Renal cortical epithelial cell (primary cell): ENCODE measurements around the gene PDE4B. TPM values are rescaled to one million over a fixed set of nuclear protein-coding genes. Genes with fewer than 3 reads are reported as not detected.

Source experiments
- DNase-seq: peaks from one replicate; pipeline ENCODE4 v3.0.0-alpha.2; 2011; ENCODE audit warnings: low read depth
- total RNA-seq: library from RNA; depleted of rRNA; stranded (reverse); fragments of >200 nt; gene quantifications from 2 replicates; pipeline ENCODE4 v1.2.3, GENCODE V29; 2014

PDE4B gene
- total RNA-seq, 1 donor from 2014 or later, result 0.70 TPM

DNA sequence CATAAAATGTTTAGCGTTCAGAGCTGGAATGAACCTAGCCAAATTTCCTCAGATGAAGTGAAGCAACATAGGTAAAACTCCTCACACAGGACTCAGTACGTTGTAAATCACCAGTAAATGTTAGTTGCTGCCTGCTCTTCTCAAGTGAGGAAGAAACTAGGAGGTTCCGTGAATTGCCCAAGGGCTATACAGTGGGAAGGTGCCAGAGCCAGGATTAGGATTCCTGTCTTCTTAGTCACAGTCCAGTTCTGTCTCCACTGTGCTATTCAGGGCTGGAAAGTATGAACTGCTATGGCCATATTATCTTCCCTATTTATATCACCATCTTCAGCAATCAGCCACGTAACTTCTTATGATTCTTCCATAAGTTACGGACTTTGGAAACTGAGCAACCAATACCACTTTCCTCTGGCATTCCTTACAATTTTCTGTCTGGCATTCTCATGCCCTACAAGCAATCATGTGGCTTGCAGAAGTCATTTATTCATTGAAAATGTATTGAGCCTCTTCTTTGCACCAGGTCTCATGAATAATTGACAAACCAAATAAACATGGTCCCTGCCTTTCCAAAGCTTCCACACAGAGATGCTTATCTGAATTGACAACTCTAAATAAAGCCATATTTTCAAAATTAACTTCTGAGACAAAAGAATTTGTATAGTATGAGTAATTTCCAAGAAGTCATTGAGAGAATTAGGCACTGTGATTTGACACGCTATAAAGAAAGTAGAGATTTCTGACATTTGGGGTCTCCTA lies 469.7 kb downstream of the PDE4B start:
- DNase-seq, result peak; percentile 77

DNA sequence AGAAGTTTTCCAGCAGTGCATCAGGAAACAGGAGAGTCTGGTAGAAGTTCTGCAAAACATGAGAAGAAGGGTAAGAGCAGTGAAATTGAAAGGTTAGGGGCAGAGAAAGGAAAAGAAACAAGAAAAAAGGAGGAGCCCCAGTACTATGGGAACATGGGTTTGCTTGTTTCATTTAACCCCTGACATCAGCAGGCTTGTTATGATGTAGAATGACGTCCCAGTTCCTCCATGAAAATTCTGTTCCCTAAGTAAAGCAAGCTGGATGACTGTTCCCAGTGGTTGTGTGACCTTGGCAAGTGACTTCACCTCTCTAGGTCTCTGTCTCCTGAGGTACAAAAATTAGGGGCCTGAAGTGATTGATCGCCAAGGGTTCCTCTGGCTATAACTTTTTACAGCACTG lies 472.6 kb downstream of the PDE4B start:
- DNase-seq, result no peak

DNA sequence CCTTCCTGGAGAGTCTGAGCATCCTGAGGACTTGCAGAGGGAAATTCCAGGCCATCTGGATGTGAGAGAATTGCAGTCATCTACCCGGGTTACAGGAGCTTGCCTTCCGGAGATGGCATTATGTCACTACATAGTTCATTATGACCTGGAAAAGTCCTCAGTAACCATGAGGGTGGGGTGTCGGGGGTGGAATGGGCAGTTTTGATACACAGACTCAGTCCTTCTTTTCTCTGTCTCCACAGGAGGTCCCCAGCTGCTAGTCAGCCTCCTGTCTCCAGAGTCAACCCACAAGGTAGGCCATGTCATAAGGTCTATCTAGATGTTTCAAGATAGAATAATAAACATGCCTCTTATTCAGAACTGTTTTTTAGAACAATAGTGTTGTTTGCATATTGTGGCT lies 473.1 kb downstream of the PDE4B start:
- DNase-seq, result no peak

DNA sequence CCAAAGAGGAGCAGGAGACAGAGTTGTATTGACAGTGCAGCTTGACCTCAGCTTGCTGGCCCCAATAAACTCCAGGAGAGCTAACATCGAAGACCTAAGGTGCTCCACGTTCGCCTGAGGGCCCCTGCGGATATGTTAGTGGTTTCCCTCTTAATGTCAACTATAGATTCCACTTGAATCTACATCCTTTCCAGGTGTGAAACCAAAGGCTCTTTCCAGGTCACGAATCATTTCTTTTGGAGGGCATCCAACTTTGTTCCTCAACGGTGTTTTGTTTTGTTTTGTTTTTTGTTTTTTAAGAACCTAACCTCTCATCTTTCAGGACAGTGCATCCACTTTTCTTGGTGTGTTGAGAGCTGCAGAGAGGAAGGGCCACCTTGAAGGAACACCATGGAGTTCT lies 473.7 kb downstream of the PDE4B start:
- no peak for DNase-seq

DNA sequence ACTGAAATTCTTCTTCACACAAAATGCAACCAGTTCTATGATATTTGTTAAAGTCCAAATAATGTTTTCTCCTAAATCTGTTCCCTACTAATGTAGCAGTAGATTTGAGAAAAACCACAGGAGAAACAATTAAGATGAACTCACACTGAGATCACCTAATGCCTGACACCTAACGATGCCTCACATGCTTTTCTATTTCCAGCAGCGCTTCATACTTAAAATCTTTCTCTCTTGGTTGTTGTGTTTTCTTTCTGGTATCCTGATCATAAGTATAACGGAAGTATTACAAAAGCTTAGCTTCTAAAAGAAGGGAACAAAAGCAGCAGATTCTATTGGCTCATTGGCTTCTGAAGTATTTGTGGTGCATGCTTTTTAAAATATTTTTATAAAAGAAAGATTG lies 474.1 kb downstream of the PDE4B start:
- DNase-seq, result no peak

DNA sequence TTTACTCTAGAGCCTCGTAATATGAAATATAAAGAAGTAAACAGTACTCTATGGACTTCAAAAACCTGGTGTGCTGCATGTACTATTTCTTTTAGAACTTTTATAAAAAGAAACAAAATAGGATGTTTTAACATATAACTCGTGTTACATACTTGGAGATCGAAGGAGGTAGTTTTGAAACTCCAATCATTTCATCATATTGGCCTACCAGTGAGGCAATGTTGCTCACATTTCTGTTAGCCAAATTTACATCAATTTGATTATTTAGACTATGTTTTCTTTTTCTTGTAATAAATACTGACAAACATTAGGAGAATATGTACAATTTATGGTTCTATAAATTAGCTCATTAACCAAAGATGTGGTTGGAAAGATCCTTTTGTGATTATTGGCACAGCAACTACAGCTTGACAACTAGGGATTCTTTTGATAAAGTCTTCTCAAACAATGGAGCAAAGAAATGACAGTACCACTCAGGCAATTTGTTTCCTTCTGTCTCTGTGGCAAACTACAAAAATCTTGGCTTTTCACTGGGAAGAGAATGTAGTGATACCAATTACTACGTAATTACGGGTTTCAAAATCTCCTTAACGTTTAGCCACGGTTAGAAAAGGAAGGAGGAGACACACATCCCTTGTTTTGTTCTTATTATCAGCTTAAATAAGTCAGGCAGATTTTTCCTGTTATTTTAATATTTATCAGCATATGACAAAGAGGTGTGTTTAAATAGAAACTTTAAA lies 474.7 kb downstream of the PDE4B start:
- no peak for DNase-seq

DNA sequence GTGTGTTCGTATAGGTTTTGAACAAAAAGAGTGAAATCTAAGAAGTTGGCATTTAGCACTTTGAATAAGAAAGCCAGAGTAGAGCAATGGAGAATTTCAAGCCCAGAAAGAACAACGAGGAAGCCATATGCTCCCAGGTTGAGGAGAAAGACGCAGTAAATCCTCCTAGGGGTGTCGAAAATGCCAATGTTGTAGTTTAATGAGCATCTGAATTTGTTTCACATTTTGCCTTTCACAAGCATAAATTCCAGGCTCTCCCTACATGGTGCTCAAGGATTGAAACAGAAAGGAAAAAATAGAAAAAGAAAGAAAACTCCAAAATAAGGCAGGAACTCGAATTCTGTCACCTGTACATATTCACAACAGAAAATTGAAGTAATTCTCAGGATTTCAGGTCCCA lies 476.5 kb downstream of the PDE4B start:
- no peak for DNase-seq

DNA sequence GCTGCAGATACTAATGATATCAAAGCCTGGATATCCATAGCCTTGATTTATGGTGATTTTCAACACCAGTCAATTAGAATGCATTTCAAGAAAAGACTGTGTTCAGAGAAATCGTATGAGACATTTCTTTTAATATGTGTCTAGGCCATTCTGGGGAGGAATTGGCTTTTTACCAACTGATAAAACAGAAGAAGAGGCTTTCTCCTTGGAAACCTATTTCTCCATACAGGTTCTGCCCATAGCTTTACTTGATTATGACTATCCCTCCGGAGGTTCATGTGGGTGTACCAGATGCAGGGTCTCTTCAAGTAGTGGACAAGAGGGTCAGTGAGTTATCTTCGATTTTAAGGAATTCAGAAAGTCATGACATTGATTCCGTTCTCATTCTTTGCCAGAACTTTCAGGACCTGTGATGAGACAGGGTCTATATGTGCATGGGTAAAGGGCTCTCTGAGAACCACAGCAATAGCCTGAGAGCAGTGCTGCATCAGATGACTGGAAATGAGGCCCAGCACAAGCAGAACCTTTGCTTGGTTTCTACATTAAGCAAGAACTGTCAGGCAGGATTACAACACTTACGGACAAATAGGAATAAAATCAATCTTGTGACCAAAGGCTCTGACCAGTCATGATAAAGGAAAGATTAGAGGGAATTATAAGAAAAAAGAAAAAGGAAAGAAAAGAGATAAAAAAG lies 477.6 kb downstream of the PDE4B start:
- DNase-seq, result no peak

DNA sequence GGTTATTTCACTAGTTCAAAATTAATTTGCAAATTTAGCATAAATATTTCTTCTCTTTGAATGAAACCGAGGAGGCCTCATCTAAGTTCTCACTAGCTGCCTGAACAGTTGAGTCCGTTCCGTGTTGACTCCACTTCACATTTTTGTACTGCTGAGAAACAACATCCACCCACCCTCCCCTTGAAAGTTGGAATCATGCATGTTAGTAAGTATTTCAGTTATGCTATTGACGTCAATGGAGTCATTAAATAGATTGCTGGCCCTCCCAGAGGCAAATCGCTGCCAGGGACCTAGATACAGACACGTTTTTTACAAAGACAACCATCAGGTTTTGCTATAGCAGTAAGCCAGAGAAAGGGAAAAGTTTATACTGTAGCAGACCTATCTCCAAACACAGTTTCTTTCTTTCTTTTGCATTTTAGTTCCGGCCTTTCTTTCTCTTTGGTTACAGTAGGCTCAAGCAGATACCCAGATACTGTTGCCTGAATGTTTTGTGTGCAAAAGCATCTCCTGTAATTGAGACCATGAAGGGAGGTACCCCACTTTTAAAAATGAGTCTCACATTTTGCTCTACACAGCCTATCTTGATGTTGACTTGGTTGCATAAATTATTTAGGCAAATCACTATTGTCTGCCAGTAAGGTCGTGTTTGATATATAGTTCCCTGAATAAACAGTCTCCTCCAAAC lies 478.7 kb downstream of the PDE4B start:
- DNase-seq, result peak; percentile 92

DNA sequence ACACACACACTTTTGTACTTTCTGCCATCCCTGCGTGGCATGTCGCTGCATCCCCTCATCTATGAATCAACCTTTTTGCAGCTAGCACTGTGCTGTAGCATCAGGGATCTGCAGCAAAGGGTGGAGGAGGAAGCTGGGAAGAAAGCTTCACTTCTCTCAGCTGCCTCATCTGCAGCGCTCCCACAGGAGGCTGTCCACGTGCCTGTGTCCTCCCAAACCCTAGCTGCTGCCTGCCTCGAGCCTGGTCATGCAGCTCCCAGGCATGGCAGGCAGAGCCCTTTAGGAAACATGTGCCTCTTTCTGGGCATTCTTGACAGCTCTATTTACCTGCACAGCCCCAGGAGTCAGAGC lies 479.2 kb downstream of the PDE4B start:
- peak; percentile 29 for DNase-seq

DNA sequence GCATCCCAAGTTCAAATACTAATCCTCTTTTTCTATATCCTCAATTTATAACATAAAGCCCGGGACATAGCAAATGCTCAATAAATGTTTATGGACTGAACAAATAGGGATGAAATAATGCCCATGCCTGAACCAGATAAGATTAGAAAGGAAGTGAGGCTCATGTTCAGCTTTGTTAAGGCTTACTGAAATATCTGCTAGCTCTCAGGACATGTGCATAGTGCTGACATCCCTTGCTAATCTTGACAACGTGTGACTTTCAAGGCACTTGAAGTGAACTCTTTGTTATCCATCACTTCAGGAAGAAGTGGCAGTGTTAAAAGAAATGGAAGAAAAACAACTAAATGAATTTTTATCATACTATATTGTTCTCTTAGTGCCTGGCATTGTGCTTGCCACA lies 481.0 kb downstream of the PDE4B start:
- no peak for DNase-seq

DNA sequence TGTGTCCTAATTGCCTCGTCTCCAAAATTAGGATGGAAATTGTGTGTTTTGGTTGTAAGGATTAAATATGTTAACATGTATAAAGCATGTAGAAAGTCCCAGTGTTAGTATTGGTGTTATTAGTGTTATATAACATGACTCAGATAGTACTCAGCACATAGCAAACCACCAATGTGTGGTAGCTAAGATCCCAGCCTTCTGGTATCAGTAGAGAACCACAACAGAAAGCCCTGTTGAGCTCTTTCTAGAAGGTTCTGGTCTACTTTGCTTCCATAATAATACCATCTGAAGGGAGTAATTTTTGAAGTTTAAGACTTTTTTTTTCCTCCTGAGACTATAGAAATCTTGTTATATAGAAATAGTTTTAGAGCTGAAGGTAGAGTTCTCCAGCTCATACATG lies 481.9 kb downstream of the PDE4B start:
- DNase-seq, result no peak

DNA sequence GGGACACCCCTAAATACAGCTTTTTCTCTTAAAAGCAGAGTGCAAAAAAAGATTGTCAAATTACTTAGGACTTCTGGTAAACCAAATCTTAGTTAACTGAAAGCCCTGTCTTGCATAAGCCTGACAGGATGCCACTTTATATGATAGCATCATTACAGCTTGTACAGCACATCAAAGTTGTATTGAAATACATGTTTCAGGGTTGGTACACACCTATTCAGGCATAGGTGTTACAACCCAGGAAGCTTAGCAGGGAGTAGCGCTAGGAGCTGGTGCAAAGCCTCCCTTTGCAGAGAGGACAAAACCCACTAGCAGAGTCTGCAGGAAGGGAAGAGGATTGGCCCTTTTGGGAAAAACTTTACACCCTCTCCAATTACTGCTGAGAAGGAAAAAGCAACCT lies 482.4 kb downstream of the PDE4B start:
- DNase-seq, result no peak

DNA sequence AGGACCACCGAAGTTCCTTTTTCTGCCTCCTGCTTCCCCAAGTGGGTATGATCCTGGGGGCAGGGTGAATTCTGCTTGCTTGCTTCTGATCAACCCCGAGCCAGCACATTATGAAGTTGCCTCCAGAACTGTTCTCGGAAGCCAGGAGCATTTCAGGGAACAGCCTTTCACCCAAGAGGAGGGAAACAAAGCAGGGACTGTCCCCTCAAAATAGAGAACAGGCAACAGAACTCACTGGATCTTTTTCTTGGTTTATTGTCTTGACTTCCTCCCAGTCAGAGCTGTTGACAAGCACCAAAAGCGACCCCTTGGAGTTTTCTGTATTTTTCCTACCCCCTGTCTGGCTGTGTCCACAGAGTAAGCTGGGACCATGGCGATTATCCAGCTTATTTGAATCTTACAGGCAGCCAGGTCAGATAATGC lies 482.9 kb downstream of the PDE4B start:
- DNase-seq, result no peak

DNA sequence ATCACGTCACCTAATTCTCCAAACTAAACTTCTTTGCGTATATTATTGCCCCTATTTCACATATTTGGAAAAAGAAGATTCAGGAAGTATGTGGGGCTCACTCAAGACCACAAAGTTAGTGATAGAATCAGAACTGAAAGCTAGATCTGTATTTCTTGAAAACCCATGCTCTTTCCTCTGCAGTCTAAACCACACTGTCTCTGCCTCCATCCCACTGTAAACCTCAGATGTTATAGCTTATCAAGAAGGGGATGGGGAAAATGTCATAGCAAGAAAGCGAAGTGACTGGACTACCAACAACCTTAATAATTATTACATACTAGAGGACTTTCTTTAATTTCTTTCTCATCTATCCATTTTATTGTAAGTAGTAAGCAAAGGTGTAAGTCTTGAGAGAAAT lies 483.5 kb downstream of the PDE4B start:
- no peak for DNase-seq

DNA sequence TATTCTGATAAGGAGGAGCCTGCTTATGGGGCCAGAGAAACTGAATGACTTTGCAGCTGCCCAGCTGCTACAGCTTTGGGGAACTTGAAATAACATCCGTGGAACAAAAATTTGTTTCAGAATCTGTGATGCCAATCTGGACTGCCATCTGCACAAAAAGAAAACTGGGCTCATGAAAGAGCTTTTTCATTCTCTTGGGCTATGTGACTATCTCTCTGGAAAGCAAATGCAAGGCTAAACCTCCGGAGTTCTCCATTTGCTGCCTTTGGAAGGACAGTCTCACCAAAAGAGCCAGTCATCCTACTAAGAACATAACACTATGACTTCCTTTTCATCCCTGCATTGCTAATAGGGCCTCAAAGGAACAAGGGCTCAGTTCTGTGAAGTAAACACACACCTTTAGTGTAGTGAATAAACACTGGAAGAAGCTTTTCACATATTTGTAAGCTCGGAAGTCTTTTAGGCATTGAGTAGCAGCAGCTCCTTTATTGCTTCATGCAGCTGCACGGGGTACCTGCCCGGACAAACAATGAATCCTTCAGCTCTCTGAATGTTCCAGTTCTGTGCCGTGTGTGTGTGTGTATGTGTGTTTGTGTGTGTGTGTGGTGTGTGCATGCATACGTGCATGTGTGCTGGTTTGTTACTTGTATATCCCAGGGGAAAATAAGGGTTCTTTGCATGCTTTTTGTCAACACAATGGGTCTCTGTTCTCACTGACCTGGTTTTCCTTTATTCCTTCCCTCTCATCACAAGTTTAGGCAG lies 485.7 kb downstream of the PDE4B start:
- no peak for DNase-seq

DNA sequence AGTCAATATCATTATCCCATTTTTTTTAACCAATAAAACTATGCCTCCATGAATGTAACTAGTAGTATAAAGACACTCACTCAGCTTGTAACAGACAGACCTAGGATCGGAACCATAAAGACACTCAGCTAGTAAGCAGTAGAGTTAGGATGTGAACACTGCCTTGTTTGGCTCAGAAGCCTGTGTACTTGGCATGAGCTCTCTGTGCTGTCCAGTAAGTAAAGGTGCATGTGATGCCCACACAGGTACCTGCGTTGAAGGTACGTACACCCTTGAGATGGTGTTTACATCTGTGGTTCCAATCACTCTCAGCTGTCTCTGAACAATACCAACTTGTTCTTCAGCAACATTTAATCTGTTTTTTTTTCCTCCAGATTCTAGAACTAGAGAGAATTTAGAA lies 489.1 kb downstream of the PDE4B start:
- DNase-seq, result no peak

DNA sequence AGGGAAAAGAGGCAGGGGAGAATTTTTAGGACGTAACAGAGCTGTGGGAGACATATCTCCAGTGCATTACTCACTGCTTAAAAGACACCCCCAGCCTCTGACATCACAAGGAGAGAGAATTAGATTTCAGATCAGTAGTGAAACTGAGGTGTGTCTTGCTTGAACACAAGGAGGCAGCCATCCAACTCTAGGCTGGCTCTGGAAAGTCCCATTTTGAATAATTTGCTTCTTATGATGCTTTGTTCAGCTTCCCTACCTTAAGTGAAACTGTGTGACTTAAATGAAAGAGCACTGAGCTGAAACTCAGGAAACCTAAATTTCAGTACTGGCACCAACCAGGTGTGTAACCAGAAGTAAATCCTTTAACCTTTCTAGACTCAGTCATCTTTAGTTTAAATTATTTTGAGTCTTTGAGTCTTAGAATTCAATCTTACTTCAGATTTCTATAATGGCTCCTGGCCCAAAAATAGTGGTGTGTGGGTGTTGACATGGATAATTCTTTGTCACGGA lies 489.7 kb downstream of the PDE4B start:
- peak; percentile 82 for DNase-seq

DNA sequence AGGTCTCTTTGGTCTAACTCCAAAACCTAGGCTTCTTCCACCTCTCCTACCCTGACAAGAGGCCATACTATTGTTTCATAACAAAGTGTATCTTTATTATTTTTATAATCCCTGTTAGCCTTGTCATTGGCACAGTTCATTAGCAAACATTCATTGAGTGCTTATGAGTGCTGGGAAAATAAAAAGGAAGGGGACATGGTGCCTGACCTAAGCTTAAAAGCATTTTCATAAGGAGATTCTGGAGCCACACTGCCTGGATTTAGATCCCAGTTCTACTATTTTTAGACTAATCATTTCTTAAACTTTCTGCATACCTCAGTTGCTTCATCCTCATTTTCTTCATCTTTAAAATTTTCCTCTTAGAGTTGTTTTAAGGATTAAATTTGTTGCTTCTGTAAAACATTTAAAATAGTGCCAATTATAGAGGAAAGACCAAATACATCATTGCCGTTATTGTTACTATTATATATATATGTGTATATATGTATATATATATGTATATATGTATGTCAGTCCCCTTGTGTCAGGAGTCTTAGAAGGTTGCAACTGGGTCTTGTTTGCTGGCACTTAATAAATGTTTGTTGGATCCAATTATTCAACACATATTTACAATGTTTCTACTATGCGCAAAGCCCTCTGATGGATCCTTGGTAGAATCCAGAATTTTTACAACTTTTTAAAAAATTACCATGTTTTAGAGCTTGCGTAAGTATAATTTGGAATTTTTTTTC lies 490.4 kb downstream of the PDE4B start:
- no peak for DNase-seq

DNA sequence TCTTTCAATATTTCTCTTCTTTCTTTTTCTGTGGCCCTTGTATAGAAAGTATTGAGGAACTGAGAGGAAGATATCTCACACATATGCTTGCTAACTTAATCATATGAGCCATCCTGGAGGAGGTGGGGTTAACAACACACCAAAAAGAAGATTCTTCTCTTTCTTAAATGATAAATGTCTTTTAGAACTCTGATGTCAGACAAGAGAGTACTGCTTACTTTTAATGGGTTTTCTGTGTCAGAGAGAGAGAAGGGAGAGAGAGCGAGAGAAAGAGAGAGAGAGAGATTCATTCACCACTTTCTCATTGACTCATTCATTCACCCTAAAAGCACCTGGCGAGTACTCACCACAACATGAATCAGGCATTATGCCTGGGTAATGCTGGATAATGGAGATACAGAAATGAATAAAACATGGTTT lies 490.9 kb downstream of the PDE4B start:
- DNase-seq, result peak; percentile 78

DNA sequence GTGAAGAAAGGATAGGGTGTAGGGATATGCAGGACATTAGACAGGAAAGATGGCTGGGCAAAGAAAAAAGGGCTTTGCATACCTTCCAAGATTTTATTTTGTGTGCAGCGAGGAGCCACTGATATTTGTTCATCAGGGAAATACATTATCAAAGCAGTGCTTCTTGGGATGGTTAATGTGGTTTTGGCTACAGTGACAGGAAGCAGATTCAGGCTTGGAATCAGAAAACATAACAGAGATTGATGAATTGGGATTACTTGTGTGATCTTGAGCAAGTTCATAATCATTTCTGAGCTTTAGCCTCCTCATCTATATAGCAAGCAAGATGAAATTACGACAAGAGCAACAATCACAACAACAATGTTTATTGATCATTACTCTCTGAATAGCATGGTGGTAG lies 492.1 kb downstream of the PDE4B start:
- DNase-seq, result no peak
